Measurements from ENCODE around the gene MAP3K7. TPM values are rescaled to one million over a fixed set of nuclear protein-coding genes. Genes with fewer than 3 reads are reported as not detected.

MAP3K7 gene
- total and polyA plus RNA-seq, 7 donors = 8.9 to 22.1 (median 18.9) TPM

- 83 to 86% (median 83%) methylated on average over 3 of the region's 3 CpGs for WGBS, 3 donors
- no peak for ATAC-seq
- no peak for DNase-seq
- Histone ChIP-seq H3K4me1 (no peaks in the 10 kb centered on the region), H3K4me3 (no peak overlapping the region), H3K27me3 (ENCODE audit: insufficient read depth in 3 of 3, low read length in 2 of 3) (no peaks in the 10 kb centered on the region), H3K36me3 (ENCODE audit: insufficient read depth in 1 of 2, low read depth in 1 of 2) (no peaks in the 10 kb centered on the region), H3K9me3 (no peaks in the 10 kb centered on the region), H3K27ac (no peak overlapping the region)
- no peak for TF ChIP-seq CTCF (IDR thresholded peaks at IDR 0.05)
- intact Hi-C loops (cut with DNase I) = no loop called here
Observed at GRCh38 chr6:90502381-90502780, 84.5 kb downstream of the MAP3K7 start.

GRCh38 chr6:90500458-90500857 lies 86.4 kb downstream of the MAP3K7 start:
- ATAC-seq (no peak), DNase-seq (no peak)
- Histone ChIP-seq H3K27me3 (ENCODE audit: insufficient read depth in 3 of 3, low read length in 2 of 3) (peaks cover 0 to 5% (median 0%) of the 10 kb centered on the region in 3 donors), H3K27ac (no peak overlapping the region), H3K4me1 (no peaks in the 10 kb centered on the region), H3K36me3 (ENCODE audit: insufficient read depth in 1 of 2, low read depth in 1 of 2) (no peaks in the 10 kb centered on the region), H3K4me3 (no peak overlapping the region), H3K9me3 (no peaks in the 10 kb centered on the region)
- TF ChIP-seq CTCF (IDR thresholded peaks at IDR 0.05) = no peak
- WGBS, 3 donors = 58 to 69% (median 62%) methylated on average over 9 of the region's 9 CpGs
- intact Hi-C loops (cut with DNase I) = no loop called here

GRCh38 chr6:90497411-90497810 lies 89.5 kb downstream of the MAP3K7 start:
- DNase-seq = no peak
- no peak overlapping the region for H3K27ac ChIP-seq
- intact Hi-C loops (cut with DNase I) = no loop called here
- H3K4me3 ChIP-seq = no peak overlapping the region
- whole genome bisulfite sequencing, 3 donors = 79 to 89% (median 83%) methylated on average over 1 of the region's 1 CpG
- ATAC-seq = peak in 1 of 4 donors; percentile 19
- H3K36me3 ChIP-seq (ENCODE audit: insufficient read depth in 1 of 2, low read depth in 1 of 2) = no peaks in the 10 kb centered on the region
- peaks cover 0 to 9% (median 0%) of the 10 kb centered on the region in 3 donors for H3K27me3 ChIP-seq (ENCODE audit: insufficient read depth in 3 of 3, low read length in 2 of 3)
- H3K9me3 ChIP-seq = no peaks in the 10 kb centered on the region
- no peaks in the 10 kb centered on the region for H3K4me1 ChIP-seq
- TF ChIP-seq CTCF (IDR thresholded peaks at IDR 0.05) = no peak

GRCh38 chr6:90496258-90497016 lies 90.4 kb downstream of the MAP3K7 start:
- no peaks in the 10 kb centered on the region for H3K4me1 ChIP-seq
- no peak for DNase-seq
- intact Hi-C loops (cut with DNase I) = no loop called here

More at GRCh38 chr6:90496258-90497016, 90.4 kb downstream of the MAP3K7 start:
- no peak for ATAC-seq
- Histone ChIP-seq H3K4me3 (no peak overlapping the region), H3K9me3 (no peaks in the 10 kb centered on the region), H3K27ac (no peak overlapping the region), H3K27me3 (ENCODE audit: insufficient read depth in 3 of 3, low read length in 2 of 3) (peaks cover 0 to 9% (median 0%) of the 10 kb centered on the region in 3 donors), H3K36me3 (ENCODE audit: insufficient read depth in 1 of 2, low read depth in 1 of 2) (no peaks in the 10 kb centered on the region)
- no peak for TF ChIP-seq CTCF (IDR thresholded peaks at IDR 0.05)
- WGBS, 3 donors = 32 to 34% (median 34%) methylated on average over 17 of the region's 17 CpGs
